GM18519 (cell line): ENCODE results near the gene RABGAP1L.
"Not testable (repeated sequence)": the region's sequence is repeated elsewhere in the genome, so short reads cannot be mapped to it uniquely, and the experiment has no call there.

Source experiments
- ATAC-seq: cut with Tn5 transposase; IDR thresholded peaks from one replicate; pipeline ENCODE4 v1.9.1; 2021; ENCODE audit warnings: mild to moderate bottlenecking, moderate library complexity; ENCODE audit not compliant: unreplicated experiment, low FRiP score

RABGAP1L gene

GRCh38 chr1:174825806-174826205 lies 666.5 kb downstream of the RABGAP1L start:
- no peak for ATAC-seq

DNA sequence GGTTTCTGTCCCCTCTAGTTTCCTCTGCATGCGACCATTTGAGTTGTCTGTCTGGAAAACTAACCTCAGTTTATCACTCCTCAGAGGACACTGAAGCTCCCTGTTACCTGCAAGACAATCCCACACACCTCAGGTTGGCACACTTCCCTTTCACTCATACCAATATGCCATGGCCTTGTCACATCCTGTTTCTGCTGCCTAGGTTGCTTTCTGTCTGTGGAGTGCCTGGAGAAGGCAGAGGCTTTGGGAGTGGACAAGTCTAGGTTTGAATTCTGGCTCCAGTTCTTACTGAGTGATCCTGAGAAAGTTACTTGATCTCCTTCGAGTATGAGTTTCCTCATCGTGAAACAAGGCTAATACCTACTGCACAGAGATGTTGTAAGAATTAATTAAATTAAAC lies 668.9 kb downstream of the RABGAP1L start:
- no peak for ATAC-seq

- ATAC-seq: no peak
Measured at GRCh38 chr1:174829990-174830389, 670.7 kb downstream of the RABGAP1L start.

- ATAC-seq: no peak
Measured at GRCh38 chr1:174836543-174836942, 677.2 kb downstream of the RABGAP1L start.

GRCh38 chr1:174837386-174837785 lies 678.1 kb downstream of the RABGAP1L start:
- no peak for ATAC-seq

DNA sequence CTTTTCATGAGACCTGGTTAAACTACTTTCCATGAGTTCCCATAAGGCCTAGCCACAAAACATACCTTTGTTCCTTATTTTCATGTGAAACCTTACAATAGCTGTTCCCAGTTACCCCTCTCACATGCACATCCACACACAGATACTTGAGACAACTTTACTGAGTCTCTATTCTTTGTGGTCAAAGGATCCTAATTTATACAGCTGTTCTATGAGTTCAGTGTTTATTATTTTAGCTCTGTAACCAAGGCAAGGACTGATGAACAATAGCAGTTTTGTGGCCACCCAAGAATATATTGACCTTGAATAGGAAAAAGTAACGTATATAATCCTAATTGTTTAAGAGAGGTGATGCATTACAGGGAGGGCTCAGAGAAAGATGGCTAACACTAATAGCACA lies 679.9 kb downstream of the RABGAP1L start:
- ATAC-seq: no peak

- no peak for ATAC-seq
Measured at GRCh38 chr1:174841747-174842146, 682.4 kb downstream of the RABGAP1L start.

DNA sequence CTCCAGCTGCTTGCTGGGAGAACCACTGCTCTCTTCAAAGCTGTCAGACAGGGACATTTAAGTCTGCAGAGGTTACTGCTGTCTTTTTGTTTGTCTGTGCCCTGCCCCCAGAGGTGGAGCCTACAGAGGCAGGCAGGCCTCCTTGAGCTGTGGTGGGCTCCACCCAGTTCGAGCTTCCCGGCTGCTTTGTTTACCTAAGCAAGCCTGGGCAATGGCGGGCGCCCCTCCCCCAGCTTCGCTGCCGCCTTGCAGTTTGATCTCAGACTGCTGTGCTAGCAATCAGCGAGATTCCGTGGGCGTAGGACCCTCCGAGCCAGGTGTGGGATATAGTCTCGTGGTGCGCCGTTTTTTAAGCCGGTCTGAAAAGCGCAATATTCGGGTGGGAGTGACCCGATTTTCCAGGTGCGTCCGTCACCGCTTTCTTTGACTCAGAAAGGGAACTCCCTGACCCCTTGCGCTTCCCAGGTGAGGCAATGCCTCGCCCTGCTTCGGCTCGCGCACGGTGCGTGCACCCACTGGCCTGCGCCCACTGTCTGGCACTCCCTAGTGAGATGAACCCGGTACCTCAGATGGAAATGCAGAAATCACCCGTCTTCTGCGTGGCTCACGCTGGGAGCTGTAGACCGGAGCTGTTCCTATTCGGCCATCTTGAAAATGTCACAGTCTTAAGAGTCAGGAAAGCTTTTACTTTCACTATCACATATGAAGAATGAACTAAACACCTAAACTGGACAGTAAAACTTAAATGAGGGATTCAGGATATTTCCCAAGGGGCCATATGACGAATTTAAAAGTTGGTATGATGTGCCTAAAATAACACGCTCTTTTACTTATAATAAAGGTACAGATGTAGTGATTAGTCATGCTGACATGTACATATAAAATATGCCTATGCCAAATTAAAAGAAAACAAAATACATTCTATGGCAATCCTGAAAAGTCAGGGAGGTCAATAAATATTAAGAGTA lies 689.6 kb downstream of the RABGAP1L start:
- ATAC-seq: not testable (repeated sequence)

- no peak for ATAC-seq
Measured at GRCh38 chr1:174850726-174851125, 691.4 kb downstream of the RABGAP1L start.

DNA sequence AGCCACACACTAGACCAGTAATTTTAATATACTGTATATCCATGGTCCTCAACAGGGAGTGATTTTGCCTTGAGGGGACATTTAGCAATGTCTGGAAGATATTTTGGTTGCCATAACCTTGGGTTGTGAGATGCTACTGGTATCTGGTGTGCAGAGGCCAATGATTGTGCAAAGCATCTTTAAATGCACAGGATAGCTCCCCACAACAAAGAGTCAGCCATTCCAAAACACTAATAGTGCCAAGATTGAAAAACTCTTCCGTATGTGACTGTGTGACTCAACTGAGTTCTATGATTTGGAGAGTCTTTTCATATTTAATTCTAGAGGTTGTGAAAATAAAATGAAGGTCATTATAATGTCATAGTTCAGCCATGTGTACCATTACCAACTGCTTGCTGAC lies 699.0 kb downstream of the RABGAP1L start:
- ATAC-seq: no peak

GRCh38 chr1:174870319-174870718 lies 711.0 kb downstream of the RABGAP1L start:
- ATAC-seq: no peak

GRCh38 chr1:174871886-174872285 lies 712.6 kb downstream of the RABGAP1L start:
- ATAC-seq: no peak

- no peak for ATAC-seq
Measured at GRCh38 chr1:174872615-174873058, 713.3 kb downstream of the RABGAP1L start.

DNA sequence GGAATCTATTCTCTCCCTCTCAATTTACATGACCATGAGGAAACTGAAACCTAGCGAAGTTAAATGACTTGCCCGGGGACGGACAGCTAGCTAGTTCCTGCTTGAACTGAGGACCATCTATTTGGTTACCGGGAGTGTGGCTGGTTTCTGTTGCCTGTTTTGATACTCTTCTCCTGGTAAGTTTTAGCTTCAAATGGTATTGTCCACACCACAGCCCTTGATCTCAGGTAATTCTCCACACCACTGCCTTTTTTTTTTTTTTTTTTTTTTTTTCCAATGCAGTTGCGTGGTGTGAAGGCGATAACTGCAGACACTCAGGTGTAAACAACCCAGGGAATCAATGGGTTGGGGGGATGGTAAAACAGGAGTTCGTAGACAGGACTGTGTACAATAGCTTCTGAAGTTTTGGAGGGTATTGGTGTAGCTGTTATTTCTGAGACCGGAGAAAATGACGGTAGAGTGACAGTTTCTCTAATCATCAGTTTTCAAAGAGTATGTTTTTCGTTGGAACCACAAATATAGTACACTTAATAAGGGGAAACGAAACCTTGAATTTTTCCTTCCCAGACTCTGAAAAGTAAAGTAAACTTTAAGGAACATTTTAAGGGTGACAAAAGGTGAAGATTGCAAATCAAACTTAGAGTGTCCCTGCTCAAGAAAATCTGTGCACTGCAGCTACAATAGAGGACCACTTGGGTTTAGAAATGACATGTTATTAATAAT lies 715.2 kb downstream of the RABGAP1L start:
- no peak for ATAC-seq

DNA sequence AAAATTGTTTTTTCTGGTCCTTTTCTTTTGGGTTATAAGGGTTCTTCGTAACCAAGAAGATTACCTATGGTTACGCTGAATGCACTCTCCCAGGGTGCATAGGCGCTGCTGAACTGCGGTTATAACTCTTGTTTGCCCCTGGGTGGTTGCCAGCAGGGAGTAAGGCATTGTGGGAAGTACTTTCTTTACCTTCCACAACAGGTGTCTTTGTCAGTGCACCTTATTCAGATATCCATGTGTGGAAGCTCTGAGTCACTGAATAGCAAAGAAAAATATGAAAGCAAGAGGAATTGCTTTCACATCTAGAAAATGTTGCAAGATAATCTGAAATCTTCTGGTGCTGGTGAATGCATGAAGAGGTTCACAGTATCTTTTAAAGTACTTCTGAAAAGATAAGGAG lies 716.0 kb downstream of the RABGAP1L start:
- ATAC-seq: no peak

- no peak for ATAC-seq
Measured at GRCh38 chr1:174877208-174877673, 717.9 kb downstream of the RABGAP1L start.

- ATAC-seq: no peak
Measured at GRCh38 chr1:174880171-174880570, 720.9 kb downstream of the RABGAP1L start.

GRCh38 chr1:174883409-174883808 lies 724.1 kb downstream of the RABGAP1L start:
- no peak for ATAC-seq

- ATAC-seq: no peak
Measured at GRCh38 chr1:174884038-174884437, 724.7 kb downstream of the RABGAP1L start.

DNA sequence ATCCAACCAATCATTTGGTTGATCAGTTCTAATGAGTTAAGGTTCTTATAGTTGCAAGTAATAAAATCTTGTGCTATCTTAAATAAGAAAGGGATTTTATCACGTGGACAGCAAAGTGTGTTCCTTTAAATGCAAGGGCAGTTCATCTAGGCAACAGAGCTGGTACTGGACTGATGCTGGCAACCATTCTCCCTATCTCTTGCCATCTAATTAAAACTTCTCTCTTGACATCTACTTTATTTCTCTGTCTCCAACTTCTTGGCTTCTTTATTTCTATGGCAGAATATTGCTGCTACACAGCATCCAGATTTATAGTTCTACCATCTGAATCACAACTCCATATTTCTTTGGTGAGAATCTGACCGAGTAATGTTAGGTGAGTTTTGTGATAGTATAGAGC lies 725.2 kb downstream of the RABGAP1L start:
- ATAC-seq: no peak

DNA sequence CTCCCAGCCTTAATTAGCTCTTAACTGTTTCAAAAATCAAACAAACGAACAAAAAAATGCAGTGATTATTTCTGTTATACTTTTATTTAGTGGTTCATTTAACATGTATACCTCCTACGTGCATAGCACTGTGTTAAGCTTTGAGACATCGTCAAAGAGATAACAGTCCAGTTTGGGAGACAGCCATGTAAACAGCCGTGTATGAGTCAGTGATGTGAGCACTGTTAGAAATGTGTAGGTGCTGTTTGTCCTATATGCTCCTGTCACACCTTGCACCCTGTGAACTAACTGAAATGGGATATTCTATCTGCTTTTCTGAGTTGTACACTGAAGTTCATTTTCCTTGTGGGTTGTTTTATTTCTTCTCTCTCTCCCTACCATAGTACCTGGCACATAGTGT lies 730.7 kb downstream of the RABGAP1L start:
- ATAC-seq: no peak
